HepG2 (cell line): ENCODE measurements around the gene TOB1. TPM values are rescaled to one million over a fixed set of nuclear protein-coding genes. Genes with fewer than 3 reads are reported as not detected.

ENCODE experiments used
- AHDC1 ChIP-seq: sonication (generic); formaldehyde crosslinking; IDR thresholded peaks from 2 replicates; pipeline ENCODE4 v1.5.1; 2020; ENCODE audit warnings: mild to moderate bottlenecking, missing genetic modification reagents, borderline replicate concordance
- DNMT3B ChIP-seq: conservative IDR thresholded peaks from 2 replicates; pipeline ENCODE4 v1.6.1; 2016; ENCODE audit warnings: missing biosample characterization, control low read depth
- GLMP ChIP-seq: sonication (generic); formaldehyde crosslinking; IDR thresholded peaks from 2 replicates; pipeline ENCODE4 v1.9.0; 2021; ENCODE audit warnings: missing genetic modification reagents, mild to moderate bottlenecking, borderline replicate concordance
- NFKB2 ChIP-seq: sonication (generic); formaldehyde crosslinking; IDR thresholded peaks from 2 replicates; pipeline ENCODE4 v1.4.0; 2020; ENCODE audit warnings: missing genetic modification reagents, borderline replicate concordance
- TCF7 ChIP-seq: sonication (generic); IDR thresholded peaks from 2 replicates; pipeline ENCODE4 v1.6.1; 2016; ENCODE audit warnings: antibody characterized with exemption, low read depth
- ZBTB1 ChIP-seq: sonication (generic); formaldehyde crosslinking; IDR thresholded peaks from 2 replicates; pipeline ENCODE4 v1.4.0; 2020; ENCODE audit warnings: missing genetic modification reagents, borderline replicate concordance
- ZNF530 ChIP-seq: sonication (generic); formaldehyde crosslinking; IDR thresholded peaks from 2 replicates; pipeline ENCODE4 v1.5.0; 2020; ENCODE audit warnings: low read depth, mild to moderate bottlenecking, missing genetic modification reagents
- ZNF556 ChIP-seq: sonication (generic); formaldehyde crosslinking; IDR thresholded peaks from 2 replicates; pipeline ENCODE4 v1.4.0; 2020; ENCODE audit warnings: mild to moderate bottlenecking, missing genetic modification reagents, borderline replicate concordance
- ZNF816 ChIP-seq: sonication (generic); formaldehyde crosslinking; IDR thresholded peaks from 2 replicates; pipeline ENCODE4 v1.8.0; 2022; ENCODE audit warnings: missing genetic modification reagents, mild to moderate bottlenecking, borderline replicate concordance
- polyA plus RNA-seq, 8 experiments: library from polyadenylated mRNA; depleted of rRNA in 3 of 8; stranded (reverse) in 7 of 8; unstranded in 1 of 8; fragments of >200 nt; fragmentation: Illumina TruSeq in 4 of 8; extraction: Trizol in 4 of 8; gene quantifications; 2 replicates each; pipeline versions ENCODE4 v1.2.1 to v1.2.3, GENCODE V29; 2011 to 2016; ENCODE audit warnings: low read depth in 4 of 8, missing spikeins in 1 of 8, mixed read lengths in 1 of 8; ENCODE audit not compliant: insufficient read depth in 1 of 8
- total RNA-seq, 5 experiments: library from RNA; depleted of rRNA; stranded (reverse); fragments of >200 nt; fragmentation: Illumina TruSeq; extraction: Trizol; gene quantifications; 2 replicates each; pipeline ENCODE4 v1.2.3, GENCODE V29; 2016; ENCODE audit warnings: low read depth in 1 of 5
- TF ChIP-seq, protein P1 (sequence below): sonication (generic); formaldehyde crosslinking; IDR thresholded peaks from 2 replicates; pipeline ENCODE4 v1.9.0; 2021; ENCODE audit warnings: mild to moderate bottlenecking, missing genetic modification reagents
- TF ChIP-seq, protein P2 (sequence below): sonication (generic); formaldehyde crosslinking; IDR thresholded peaks from 2 replicates; pipeline ENCODE4 v1.8.1; 2022; ENCODE audit warnings: mild to moderate bottlenecking, missing genetic modification reagents

Gene TOB1
- total and polyA plus RNA-seq, 2 of the 13 experiments (the other 11 are each of a cell fraction or from before 2014, with no cell fraction given), result 21.9 to 57.7 TPM

DNA sequence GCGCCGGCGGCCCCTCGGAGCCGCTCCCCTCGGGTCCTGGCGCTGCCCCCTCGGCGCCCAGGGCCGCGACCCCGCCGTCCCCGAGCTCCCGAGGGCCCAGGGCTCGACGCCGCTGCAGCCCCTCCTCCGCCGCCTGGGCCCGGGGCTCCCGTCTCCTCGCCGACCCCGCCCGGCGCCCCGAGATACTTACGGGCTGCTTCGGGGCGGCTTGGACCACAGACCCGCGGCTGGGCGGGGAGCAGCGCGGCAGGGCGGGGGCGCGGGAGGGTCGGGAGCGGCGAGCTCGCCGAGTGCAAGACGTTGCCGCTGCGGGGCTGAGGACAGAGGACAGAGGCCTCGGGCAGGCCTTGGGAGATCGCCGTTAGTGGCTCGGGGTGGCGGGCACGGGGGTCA lies 290 bp downstream of the TOB1 start (continued):
- TF ChIP-seq AHDC1 (CRISPR knock-in tag) (no peak), ZBTB1 (CRISPR knock-in tag) (peak; percentile 21; the same call in 1 of the 2 replicates), TCF7 (no peak), ZNF530 (0 out of 2 replicates have a peak, but pooled peaks have one; percentile 23), ZNF816 (CRISPR knock-in tag) (no peak; the same call in 1 of the 2 replicates), ZNF556 (CRISPR knock-in tag) (no peak), GLMP (CRISPR knock-in tag) (peak; percentile 75; the same call in 1 of the 2 replicates), DNMT3B (CRISPR knock-in tag) (no peak), NFKB2 (CRISPR knock-in tag) (no peak)
- TF ChIP-seq, protein P1, sequence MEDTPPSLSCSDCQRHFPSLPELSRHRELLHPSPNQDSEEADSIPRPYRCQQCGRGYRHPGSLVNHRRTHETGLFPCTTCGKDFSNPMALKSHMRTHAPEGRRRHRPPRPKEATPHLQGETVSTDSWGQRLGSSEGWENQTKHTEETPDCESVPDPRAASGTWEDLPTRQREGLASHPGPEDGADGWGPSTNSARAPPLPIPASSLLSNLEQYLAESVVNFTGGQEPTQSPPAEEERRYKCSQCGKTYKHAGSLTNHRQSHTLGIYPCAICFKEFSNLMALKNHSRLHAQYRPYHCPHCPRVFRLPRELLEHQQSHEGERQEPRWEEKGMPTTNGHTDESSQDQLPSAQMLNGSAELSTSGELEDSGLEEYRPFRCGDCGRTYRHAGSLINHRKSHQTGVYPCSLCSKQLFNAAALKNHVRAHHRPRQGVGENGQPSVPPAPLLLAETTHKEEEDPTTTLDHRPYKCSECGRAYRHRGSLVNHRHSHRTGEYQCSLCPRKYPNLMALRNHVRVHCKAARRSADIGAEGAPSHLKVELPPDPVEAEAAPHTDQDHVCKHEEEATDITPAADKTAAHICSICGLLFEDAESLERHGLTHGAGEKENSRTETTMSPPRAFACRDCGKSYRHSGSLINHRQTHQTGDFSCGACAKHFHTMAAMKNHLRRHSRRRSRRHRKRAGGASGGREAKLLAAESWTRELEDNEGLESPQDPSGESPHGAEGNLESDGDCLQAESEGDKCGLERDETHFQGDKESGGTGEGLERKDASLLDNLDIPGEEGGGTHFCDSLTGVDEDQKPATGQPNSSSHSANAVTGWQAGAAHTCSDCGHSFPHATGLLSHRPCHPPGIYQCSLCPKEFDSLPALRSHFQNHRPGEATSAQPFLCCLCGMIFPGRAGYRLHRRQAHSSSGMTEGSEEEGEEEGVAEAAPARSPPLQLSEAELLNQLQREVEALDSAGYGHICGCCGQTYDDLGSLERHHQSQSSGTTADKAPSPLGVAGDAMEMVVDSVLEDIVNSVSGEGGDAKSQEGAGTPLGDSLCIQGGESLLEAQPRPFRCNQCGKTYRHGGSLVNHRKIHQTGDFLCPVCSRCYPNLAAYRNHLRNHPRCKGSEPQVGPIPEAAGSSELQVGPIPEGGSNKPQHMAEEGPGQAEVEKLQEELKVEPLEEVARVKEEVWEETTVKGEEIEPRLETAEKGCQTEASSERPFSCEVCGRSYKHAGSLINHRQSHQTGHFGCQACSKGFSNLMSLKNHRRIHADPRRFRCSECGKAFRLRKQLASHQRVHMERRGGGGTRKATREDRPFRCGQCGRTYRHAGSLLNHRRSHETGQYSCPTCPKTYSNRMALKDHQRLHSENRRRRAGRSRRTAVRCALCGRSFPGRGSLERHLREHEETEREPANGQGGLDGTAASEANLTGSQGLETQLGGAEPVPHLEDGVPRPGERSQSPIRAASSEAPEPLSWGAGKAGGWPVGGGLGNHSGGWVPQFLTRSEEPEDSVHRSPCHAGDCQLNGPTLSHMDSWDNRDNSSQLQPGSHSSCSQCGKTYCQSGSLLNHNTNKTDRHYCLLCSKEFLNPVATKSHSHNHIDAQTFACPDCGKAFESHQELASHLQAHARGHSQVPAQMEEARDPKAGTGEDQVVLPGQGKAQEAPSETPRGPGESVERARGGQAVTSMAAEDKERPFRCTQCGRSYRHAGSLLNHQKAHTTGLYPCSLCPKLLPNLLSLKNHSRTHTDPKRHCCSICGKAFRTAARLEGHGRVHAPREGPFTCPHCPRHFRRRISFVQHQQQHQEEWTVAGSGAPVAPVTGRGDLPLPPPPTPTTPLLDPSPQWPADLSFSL (CRISPR knock-in tag), result no peak
- TF ChIP-seq, protein P2, sequence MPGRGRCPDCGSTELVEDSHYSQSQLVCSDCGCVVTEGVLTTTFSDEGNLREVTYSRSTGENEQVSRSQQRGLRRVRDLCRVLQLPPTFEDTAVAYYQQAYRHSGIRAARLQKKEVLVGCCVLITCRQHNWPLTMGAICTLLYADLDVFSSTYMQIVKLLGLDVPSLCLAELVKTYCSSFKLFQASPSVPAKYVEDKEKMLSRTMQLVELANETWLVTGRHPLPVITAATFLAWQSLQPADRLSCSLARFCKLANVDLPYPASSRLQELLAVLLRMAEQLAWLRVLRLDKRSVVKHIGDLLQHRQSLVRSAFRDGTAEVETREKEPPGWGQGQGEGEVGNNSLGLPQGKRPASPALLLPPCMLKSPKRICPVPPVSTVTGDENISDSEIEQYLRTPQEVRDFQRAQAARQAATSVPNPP (CRISPR knock-in tag), result no peak
- TF ChIP-seq, all 625 proteins: peak for 18
